H9 (cell line): ENCODE data around the gene ADAMTS6. TPM values are rescaled to one million over a fixed set of nuclear protein-coding genes. Genes with fewer than 3 reads are reported as not detected.

Experiments
- DNase-seq: peaks from one replicate; pipeline ENCODE4 v3.0.0-alpha.2; 2017
- H2AFZ ChIP-seq: one replicate; pipeline ENCODE4 v1.6.1; 2013; ENCODE audit warnings: mild to moderate bottlenecking, low read length, control low read depth, moderate library complexity
- H2AK5ac ChIP-seq: 2 replicates; pipeline ENCODE4 v1.6.1; 2013; ENCODE audit warnings: low read length, control low read depth, mixed read lengths; ENCODE audit not compliant: insufficient read length
- H2BK120ac ChIP-seq: one replicate; pipeline ENCODE4 v1.6.1; 2013; ENCODE audit warnings: low read depth, mild to moderate bottlenecking, low read length, control low read depth, inconsistent platforms; ENCODE audit not compliant: poor library complexity, severe bottlenecking
- H2BK12ac ChIP-seq: 2 replicates; pipeline ENCODE4 v1.6.1; 2013; ENCODE audit warnings: low read length, control low read depth, mixed read lengths, low read depth; ENCODE audit not compliant: insufficient read length
- H2BK15ac ChIP-seq: 2 replicates; pipeline ENCODE4 v1.6.1; 2013; ENCODE audit warnings: low read depth, low read length, control low read depth
- H2BK20ac ChIP-seq: one replicate; pipeline ENCODE4 v1.6.1; 2013; ENCODE audit warnings: low read depth, mild to moderate bottlenecking, low read length, control low read depth, inconsistent platforms; ENCODE audit not compliant: poor library complexity, severe bottlenecking
- H2BK5ac ChIP-seq: 2 replicates; pipeline ENCODE4 v1.6.1; 2013; ENCODE audit warnings: low read length, control low read depth, mixed read lengths; ENCODE audit not compliant: insufficient read length
- H3K14ac ChIP-seq: 2 replicates; pipeline ENCODE4 v1.6.1; 2013; ENCODE audit warnings: low read length, control low read depth; ENCODE audit not compliant: insufficient read depth
- H3K18ac ChIP-seq: 2 replicates; pipeline ENCODE4 v1.6.1; 2013; ENCODE audit warnings: low read depth, mild to moderate bottlenecking, mixed read lengths, low read length, control low read depth; ENCODE audit not compliant: insufficient read length
- H3K23ac ChIP-seq: 2 replicates; pipeline ENCODE4 v1.6.1; 2013; ENCODE audit warnings: low read length, control low read depth, mixed read lengths, low read depth; ENCODE audit not compliant: insufficient read length
- H3K23me2 ChIP-seq: 2 replicates; pipeline ENCODE4 v1.6.1; 2013; ENCODE audit warnings: low read depth, mild to moderate bottlenecking, mixed read lengths, low read length, control low read depth; ENCODE audit not compliant: insufficient read length, poor library complexity, severe bottlenecking
- H3K27ac ChIP-seq: 2 replicates; pipeline ENCODE4 v1.5.1; 2013; ENCODE audit warnings: low read length, control low read depth, mixed read lengths, low read depth; ENCODE audit not compliant: insufficient read length
- H3K27me3 ChIP-seq: 2 replicates; pipeline ENCODE4 v1.6.1; 2013; ENCODE audit warnings: low read length, control low read depth, inconsistent platforms; ENCODE audit not compliant: insufficient read depth
- H3K4ac ChIP-seq: 2 replicates; pipeline ENCODE4 v1.6.1; 2013; ENCODE audit warnings: low read depth, mild to moderate bottlenecking, control low read depth, inconsistent platforms, low read length, moderate library complexity
- H3K4me1 ChIP-seq: 2 replicates; pipeline ENCODE4 v1.6.1; 2013; ENCODE audit warnings: low read length, control low read depth, inconsistent platforms; ENCODE audit not compliant: insufficient read depth
- H3K4me2 ChIP-seq: 2 replicates; pipeline ENCODE4 v1.6.1; 2013; ENCODE audit warnings: low read length, control low read depth, mixed read lengths; ENCODE audit not compliant: insufficient read length, insufficient read depth
- H3K56ac ChIP-seq: 2 replicates; pipeline ENCODE4 v1.6.1; 2013; ENCODE audit warnings: low read depth, mild to moderate bottlenecking, mixed read lengths, low read length, control low read depth; ENCODE audit not compliant: insufficient read length
- H3K79me1 ChIP-seq: 2 replicates; pipeline ENCODE4 v1.6.1; 2013; ENCODE audit warnings: low read depth, mild to moderate bottlenecking, moderate library complexity, low read length, control low read depth, inconsistent platforms; ENCODE audit not compliant: insufficient read depth, poor library complexity, severe bottlenecking
- H3K79me2 ChIP-seq: 2 replicates; pipeline ENCODE4 v1.6.1; 2013; ENCODE audit warnings: low read length, control low read depth, inconsistent platforms; ENCODE audit not compliant: insufficient read depth
- H3K9ac ChIP-seq: 2 replicates; pipeline ENCODE4 v1.6.1; 2013; ENCODE audit warnings: low read length, control low read depth, mixed read lengths; ENCODE audit not compliant: insufficient read length; ENCODE audit errors: extremely low read depth
- H3K9me3 ChIP-seq: one replicate; pipeline ENCODE4 v1.6.1; 2013; ENCODE audit warnings: low read depth, low read length, inconsistent platforms; ENCODE audit not compliant: control insufficient read depth
- H3T11ph ChIP-seq: one replicate; pipeline ENCODE4 v1.6.1; 2013; ENCODE audit warnings: mild to moderate bottlenecking, low read length, control low read depth, inconsistent platforms
- H4K20me1 ChIP-seq: one replicate; pipeline ENCODE4 v1.6.1; 2013; ENCODE audit not compliant: control insufficient read depth, insufficient read length, insufficient read depth
- H4K5ac ChIP-seq: 2 replicates; pipeline ENCODE4 v1.6.1; 2013; ENCODE audit warnings: low read depth, mild to moderate bottlenecking, mixed read lengths, low read length, control low read depth; ENCODE audit not compliant: insufficient read length
- H4K8ac ChIP-seq: replicated peaks from 2 replicates; pipeline ENCODE4 v1.6.1; 2013; ENCODE audit warnings: low read length, control low read depth, mixed read lengths, low read depth; ENCODE audit not compliant: insufficient read length
- H4K91ac ChIP-seq: 2 replicates; pipeline ENCODE4 v1.6.1; 2013; ENCODE audit warnings: low read depth, mild to moderate bottlenecking, moderate library complexity, mixed read lengths, low read length, control low read depth; ENCODE audit not compliant: insufficient read length
- H3K27ac Mint-ChIP-seq, 3 experiments: 2 replicates in 2 of 3; 3 replicates in 1 of 3; pipeline ENCODE4 v1.8.0; 2020 to 2021; ENCODE audit warnings: mixed read lengths in 3 of 3, mild to moderate bottlenecking in 1 of 3, moderate library complexity in 1 of 3
- H3K27me3 Mint-ChIP-seq: 2 replicates; pipeline ENCODE4 v1.8.0; 2021; ENCODE audit warnings: low read depth, mild to moderate bottlenecking, moderate library complexity, mixed read lengths
- H3K36me3 Mint-ChIP-seq, 3 experiments: 2 replicates in 2 of 3; 3 replicates in 1 of 3; pipeline ENCODE4 v1.8.0; 2020 to 2021; ENCODE audit warnings: low read depth in 3 of 3, mixed read lengths in 3 of 3; ENCODE audit not compliant: insufficient read depth in 1 of 3
- H3K4me1 Mint-ChIP-seq, 2 experiments: 2 replicates each; pipeline ENCODE4 v1.8.0; 2020; ENCODE audit warnings: mixed read lengths in 2 of 2
- H3K4me3 Mint-ChIP-seq, 2 experiments: 2 replicates in 1 of 2; 3 replicates in 1 of 2; pipeline ENCODE4 v1.8.0; 2020 to 2021; ENCODE audit warnings: mild to moderate bottlenecking in 2 of 2, mixed read lengths in 2 of 2, moderate library complexity in 1 of 2
- H3K9me3 Mint-ChIP-seq, 2 experiments: 2 replicates in 1 of 2; 3 replicates in 1 of 2; pipeline ENCODE4 v1.8.0; 2020; ENCODE audit warnings: mild to moderate bottlenecking in 2 of 2, mixed read lengths in 2 of 2, moderate library complexity in 1 of 2
- CTCF ChIP-seq: fragments of 200-600 bp; sonication (generic); conservative IDR thresholded peaks from 3 replicates; pipeline ENCODE4 v1.8.0; 2021; ENCODE audit warnings: antibody characterized with exemption, mild to moderate bottlenecking
- WGBS: extraction: QIAGEN DNeasy Blood & Tissue Kit; methylation state at CpG from one replicate; pipeline ENCODE4 v1.1.7; 2013; ENCODE audit warnings: missing lambda C conversion rate, low lambda C conversion rate, mixed read lengths; ENCODE audit not compliant: insufficient read length; ENCODE audit errors: extremely low coverage; 5-methylcytosine and 5-hydroxymethylcytosine counted together
- total RNA-seq: library from RNA; stranded (reverse); gene quantifications from 2 replicates; pipeline ENCODE4 v1.2.1, GENCODE V29; 2021

ADAMTS6 gene
- total RNA-seq, 1 experiment from 2014 or later = 0.33 TPM

- no peak overlapping the region for H3K9ac ChIP-seq
- no peak overlapping the region for H4K5ac ChIP-seq
- no peak overlapping the region for H3K23ac ChIP-seq
- H4K8ac ChIP-seq = no peak overlapping the region
- no peaks in the 10 kb centered on the region for H3K23me2 ChIP-seq
- no peaks in the 10 kb centered on the region for H3K27me3 Mint-ChIP-seq
- no peaks in the 10 kb centered on the region for H3K79me2 ChIP-seq
- no peak overlapping the region for H2BK15ac ChIP-seq
- H3K4me1 Mint-ChIP-seq = peaks cover 33 to 35% of the 10 kb centered on the region in 2 experiments
- H3K79me1 ChIP-seq = no peaks in the 10 kb centered on the region
- H2AK5ac ChIP-seq = no peak overlapping the region
- no peak overlapping the region for H3K14ac ChIP-seq
- no peak overlapping the region for H2BK5ac ChIP-seq
- H3T11ph ChIP-seq = no peak overlapping the region
- H3K36me3 Mint-ChIP-seq = peaks cover 3 to 8% (median 6%) of the 10 kb centered on the region in 3 experiments; a peak in 5 of 7 replicates
- no peak overlapping the region for H2BK12ac ChIP-seq
- no peak overlapping the region for H2BK120ac ChIP-seq
- H2BK20ac ChIP-seq = no peak overlapping the region
- H3K4me2 ChIP-seq = no peak overlapping the region
- no peak overlapping the region for H3K27ac ChIP-seq
- no peaks in the 10 kb centered on the region for H3K9me3 ChIP-seq
- no peak for DNase-seq
- no peaks in the 10 kb centered on the region; the same call in 1 of the 2 replicates for H3K4me1 ChIP-seq
- H3K18ac ChIP-seq = no peak overlapping the region
- H3K56ac ChIP-seq = no peak overlapping the region
- no peak overlapping the region for H3K27ac Mint-ChIP-seq
- H3K4me3 Mint-ChIP-seq = no peak overlapping the region
- H4K20me1 ChIP-seq = no peaks in the 10 kb centered on the region
- WGBS = no CpG with 5 or more reads among the region's 2 CpGs
- no peak overlapping the region for H4K91ac ChIP-seq
- no peaks in the 10 kb centered on the region for H3K27me3 ChIP-seq
- H3K9me3 Mint-ChIP-seq = peaks cover 0 to 6% of the 10 kb centered on the region in 2 experiments; a peak in 2 of 5 replicates
- H2AFZ ChIP-seq = no peak overlapping the region
- no peak overlapping the region for H3K4ac ChIP-seq
- TF ChIP-seq CTCF = no peak
These were observed 202.1 kb downstream of the ADAMTS6 start for GRCh38 chr5:65279603-65280002.
